HG03066 (cell line): ENCODE measurements around the gene TMEM9.
A peak's percentile ranks its signal among the peaks of the same experiment; 100 is the strongest.

Source experiments
- ATAC-seq: cut with Tn5 transposase; IDR thresholded peaks from one replicate; pipeline ENCODE4 v1.9.1; 2021; ENCODE audit warnings: low read depth; ENCODE audit not compliant: unreplicated experiment

TMEM9 gene

GRCh38 chr1:201131398-201131797 lies 22.9 kb downstream of the TMEM9 start:
- ATAC-seq: no peak

GRCh38 chr1:201128962-201129361 lies 25.3 kb downstream of the TMEM9 start:
- no peak for ATAC-seq

GRCh38 chr1:201128476-201128875 lies 25.8 kb downstream of the TMEM9 start:
- ATAC-seq: no peak

GRCh38 chr1:201127755-201128455 lies 26.4 kb downstream of the TMEM9 start:
- no peak for ATAC-seq

GRCh38 chr1:201126832-201127754 lies 27.2 kb downstream of the TMEM9 start, which contains the start of gene ASCL5:
Gene ASCL5, minus strand, starts transcription at chr1:201127184. Its CDS starts 11,812 bp downstream, at chr1:201115372.
- ATAC-seq: no peak

GRCh38 chr1:201126463-201126831 lies 27.8 kb downstream of the TMEM9 start:
- ATAC-seq: no peak

GRCh38 chr1:201125800-201126199 lies 28.5 kb downstream of the TMEM9 start:
- ATAC-seq: no peak

GRCh38 chr1:201125019-201125418 lies 29.3 kb downstream of the TMEM9 start:
- no peak for ATAC-seq

- ATAC-seq: no peak
Measured at GRCh38 chr1:201123866-201124265, 30.4 kb downstream of the TMEM9 start.

GRCh38 chr1:201122321-201122957 lies 31.8 kb downstream of the TMEM9 start:
- ATAC-seq: no peak

GRCh38 chr1:201119206-201120197 lies 34.8 kb downstream of the TMEM9 start:
- ATAC-seq: no peak

- no peak for ATAC-seq
Measured at GRCh38 chr1:201116091-201116490, 38.2 kb downstream of the TMEM9 start.

- ATAC-seq: no peak
Measured at GRCh38 chr1:201115390-201115937, 38.8 kb downstream of the TMEM9 start.

- ATAC-seq: peak; percentile 89
Measured at GRCh38 chr1:201114245-201115131, 39.8 kb downstream of the TMEM9 start.

- no peak for ATAC-seq
Measured at GRCh38 chr1:201113451-201114244, 40.6 kb downstream of the TMEM9 start.

- ATAC-seq: no peak
Measured at GRCh38 chr1:201112926-201113325, 41.3 kb downstream of the TMEM9 start.

- ATAC-seq: no peak
Measured at GRCh38 chr1:201112173-201112731, 42.0 kb downstream of the TMEM9 start, which contains the start of gene CACNA1S. Gene CACNA1S, minus strand, starts transcription at chr1:201112426. Its CDS starts 87 bp downstream, at chr1:201112339.
